8988T (cell line): ENCODE results near the gene CENPP.

ENCODE experiments used
- DNase-seq: peaks from one replicate; pipeline ENCODE4 v3.0.0; 2011

Gene CENPP

DNA sequence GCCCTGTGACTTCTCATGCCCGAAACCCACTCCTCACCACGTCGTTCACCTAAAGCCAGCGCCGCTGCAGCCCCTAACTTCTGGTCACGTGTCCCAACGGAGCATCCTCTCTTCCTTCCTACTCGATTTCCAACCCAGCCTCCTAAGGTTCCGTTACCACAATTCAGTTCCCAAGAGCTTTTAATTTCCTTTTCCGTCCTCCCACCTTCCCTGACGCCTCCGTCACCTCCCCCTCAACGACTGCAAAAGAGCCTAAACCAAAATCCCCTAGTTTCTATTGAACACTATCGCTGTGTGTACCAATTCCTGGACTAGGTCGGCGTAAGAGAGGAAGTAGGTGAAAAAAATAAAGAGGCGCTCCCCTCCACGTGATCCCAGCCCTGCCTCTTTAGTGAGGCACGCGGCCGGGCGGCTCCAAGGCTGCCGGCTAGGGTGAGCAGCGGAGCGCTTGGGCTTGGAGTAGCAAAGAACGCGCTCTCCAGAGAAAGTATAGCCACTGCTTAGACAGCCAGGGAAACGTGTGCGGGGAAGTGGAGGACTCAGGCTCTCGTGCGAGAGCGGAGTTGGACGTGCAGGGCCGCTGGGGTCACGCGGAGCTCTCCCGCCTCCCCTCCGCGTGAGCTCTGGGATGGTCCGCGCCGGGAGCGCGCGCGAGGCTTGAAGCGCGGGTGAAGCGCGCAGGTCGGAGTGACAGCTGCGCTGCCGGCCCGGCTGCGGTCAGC is at the start of gene CENPP, which contains the start of gene NOL8:
Gene CENPP (plus strand): TSS at position 685 of the 722 bp plus-strand sequence.
Gene NOL8 (minus strand): TSS at position 82 of the 722 bp plus-strand sequence. CDS start 1,189 bp downstream, outside the sequence.
- peak; percentile 62 for DNase-seq

DNA sequence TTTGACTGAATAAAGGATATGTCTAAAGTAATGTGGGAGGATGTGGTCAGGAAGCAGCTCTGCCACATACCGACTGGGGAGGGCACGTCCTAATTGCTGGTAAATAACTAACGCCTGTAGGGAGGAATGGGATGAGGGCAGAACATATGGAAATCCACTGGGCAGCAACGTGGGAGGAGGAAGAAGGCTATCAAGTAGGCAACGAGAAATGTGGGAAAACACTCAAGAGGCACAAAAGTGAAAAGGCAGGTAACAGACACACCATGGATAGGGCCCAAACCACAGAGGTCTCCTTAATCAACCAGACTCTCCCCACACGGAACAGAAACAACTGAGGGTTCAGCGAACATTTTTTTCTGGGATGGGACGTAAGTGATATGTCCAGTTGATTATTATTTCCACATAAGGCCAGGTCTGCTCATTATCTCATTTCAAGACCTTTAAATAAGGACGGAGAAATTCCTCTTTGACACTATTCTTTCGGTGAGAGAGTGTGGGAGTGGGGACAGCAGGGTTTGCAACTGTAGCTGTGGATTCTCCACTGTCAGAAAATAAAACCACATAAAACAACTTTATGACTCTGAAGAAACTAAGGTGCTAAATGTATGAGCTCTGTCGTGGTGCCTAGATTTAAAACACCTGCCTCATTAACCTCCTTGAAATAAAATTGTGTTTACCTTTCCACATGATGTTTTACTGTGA is 49.3 kb upstream of the CENPP start:
- no peak for DNase-seq

DNA sequence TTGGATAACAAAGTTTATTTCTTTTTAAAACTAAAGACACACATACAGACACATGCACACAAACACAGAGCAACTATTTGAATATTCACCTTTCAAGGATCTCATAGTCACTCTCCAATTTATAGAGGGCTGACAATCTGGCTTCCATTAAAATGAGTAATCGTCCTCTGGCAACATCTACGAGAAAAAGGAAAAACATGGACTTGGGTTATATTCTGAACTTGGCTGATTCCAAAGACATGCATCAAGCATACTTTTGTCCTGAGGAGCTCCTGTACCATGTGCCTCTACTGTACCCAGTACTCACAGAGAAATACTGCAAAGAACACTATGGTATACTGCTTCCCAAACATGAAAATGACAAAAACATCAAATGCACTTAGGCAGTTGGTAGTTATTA is 47.6 kb upstream of the CENPP start:
- DNase-seq = no peak

DNA sequence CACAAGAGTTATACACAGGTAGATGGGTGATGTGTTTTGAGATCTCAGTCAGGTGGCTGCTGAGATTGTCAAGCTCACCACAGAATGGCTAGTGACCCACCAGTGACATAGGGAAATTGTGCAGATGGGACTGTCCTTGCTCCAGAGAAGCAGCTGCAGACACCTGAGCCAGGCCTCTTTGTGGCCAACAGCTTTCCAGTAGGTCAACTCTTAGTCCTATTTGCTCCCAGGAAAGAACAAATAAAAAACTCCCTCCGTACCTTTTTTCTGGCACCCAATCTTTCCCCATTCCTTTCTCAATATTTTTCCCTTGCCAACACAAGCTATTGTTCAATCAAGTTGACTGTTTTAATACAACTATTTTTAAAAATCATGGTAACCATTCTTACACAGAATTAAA is 46.5 kb upstream of the CENPP start:
- DNase-seq = no peak

DNA sequence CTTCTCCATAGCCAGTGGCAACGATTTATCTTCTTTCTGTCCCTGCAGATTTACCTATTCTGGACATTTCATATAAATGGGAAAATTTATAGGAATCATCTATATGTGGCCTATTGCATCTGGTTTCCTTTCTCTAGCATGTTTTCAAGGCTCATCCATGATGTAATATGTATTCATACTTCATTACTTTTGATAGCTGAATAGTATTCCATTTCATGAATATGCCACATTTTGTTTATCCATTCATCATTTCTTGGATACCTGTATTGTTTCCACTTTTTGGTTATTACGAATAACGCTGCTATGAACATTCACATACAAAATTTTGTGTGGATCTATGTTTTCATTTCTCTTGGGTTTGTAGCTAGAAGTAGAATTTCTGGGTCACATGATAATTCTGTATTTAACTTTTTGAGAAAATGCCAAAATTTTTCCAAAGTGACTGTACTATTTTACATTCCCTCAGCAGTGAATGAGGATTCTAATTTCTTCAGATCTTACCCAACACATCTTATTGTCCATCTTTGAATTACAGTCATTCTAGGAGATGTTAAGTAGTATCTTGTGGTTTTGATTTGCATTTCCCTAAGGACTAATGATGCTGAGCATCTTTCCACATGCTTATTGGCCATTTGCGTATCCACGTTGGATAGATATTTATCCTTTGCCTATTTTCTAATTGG is 35.9 kb upstream of the CENPP start:
- no peak for DNase-seq

DNA sequence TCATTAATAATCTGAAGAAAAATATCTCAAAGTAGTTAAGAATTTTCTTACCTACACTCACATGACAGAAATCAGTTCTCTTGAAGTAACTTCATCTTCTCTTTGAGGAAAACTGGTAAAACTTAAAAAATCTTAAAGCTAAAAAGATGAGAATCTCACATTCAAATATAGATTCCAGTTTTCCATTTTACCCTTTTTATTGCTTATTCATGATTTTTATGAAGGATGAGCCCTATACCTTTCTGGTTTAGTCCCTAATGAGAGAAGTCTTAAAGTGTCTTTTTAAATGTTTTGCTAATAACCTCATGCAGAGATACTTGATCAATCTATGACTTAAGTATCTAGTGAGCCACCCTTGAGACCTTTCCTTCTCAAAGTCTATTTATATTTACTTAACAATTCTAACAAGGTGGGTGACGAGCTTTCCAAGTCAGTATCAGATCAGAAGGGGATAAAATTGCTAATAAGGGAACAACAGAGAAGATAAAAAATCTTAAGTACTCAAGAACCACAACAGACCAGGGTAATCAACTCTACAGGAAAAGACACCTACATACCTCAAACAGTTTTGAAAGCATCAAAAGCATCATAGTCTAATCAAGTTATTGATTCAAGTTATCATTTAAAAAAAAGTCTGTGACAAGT is 34.8 kb upstream of the CENPP start:
- DNase-seq = no peak

DNA sequence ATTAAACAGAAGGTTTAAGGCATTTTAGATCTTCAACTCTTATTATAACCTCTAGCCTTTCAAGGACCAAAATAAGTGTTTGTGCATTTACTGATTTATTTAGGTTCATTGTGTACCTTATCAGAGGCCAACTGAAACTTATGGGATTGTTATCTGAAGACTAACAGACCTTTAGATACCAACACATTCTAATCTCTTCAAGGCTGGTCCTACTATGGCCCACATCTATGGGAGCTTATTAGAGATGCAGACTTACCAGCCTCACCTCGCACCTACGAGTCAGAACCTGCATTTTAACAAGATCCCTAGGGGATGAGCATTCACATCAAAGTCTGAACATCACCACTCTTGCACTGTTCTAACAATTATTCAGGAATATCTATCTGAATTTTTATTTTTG is 34.2 kb upstream of the CENPP start:
- DNase-seq = no peak

DNA sequence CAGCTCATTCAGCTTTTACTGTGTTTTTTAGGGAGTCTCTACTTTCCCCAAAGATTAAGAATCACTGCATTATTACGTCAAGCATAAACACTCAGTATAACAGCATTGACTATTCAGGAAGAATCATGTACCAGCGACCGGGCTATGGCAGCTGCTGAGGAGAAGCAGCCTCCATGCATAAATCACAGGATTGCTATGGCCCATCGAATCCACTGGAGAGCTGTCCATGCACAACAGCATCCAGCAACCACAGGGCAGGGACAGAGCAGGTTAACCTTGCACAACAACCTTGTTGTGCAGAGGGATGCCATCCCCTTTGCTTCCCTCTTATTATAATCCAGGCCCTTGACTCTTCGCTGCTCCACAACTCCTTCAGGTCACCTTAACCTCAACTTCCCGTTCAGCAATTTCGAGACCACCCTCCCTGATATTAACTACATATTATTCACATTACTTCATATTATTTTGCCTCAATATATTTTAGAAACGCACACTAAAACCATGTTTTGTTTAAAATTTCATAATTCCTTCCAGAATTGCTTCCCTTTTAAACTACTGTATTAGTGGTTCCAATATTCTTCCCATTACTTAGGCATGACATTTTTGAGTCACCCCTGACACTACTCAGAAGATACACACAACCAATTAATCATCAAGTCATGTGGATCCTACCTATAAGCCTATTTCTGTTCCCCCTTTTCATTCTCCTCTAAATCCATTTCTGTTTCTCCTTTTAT is 33.2 kb upstream of the CENPP start:
- DNase-seq = no peak

DNA sequence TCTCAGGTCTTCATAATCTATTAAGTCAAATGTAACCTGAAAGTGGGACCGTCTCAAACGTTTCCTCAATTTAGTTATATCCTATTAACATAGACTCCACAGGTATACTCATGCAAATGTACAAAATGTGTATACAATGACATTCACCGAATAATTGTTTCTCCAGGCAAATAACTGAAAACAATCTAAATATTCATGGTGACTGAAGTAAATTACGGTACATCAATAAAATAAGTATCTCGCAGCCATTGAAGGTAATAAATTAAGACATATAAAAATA is 32.7 kb upstream of the CENPP start:
- no peak for DNase-seq

DNA sequence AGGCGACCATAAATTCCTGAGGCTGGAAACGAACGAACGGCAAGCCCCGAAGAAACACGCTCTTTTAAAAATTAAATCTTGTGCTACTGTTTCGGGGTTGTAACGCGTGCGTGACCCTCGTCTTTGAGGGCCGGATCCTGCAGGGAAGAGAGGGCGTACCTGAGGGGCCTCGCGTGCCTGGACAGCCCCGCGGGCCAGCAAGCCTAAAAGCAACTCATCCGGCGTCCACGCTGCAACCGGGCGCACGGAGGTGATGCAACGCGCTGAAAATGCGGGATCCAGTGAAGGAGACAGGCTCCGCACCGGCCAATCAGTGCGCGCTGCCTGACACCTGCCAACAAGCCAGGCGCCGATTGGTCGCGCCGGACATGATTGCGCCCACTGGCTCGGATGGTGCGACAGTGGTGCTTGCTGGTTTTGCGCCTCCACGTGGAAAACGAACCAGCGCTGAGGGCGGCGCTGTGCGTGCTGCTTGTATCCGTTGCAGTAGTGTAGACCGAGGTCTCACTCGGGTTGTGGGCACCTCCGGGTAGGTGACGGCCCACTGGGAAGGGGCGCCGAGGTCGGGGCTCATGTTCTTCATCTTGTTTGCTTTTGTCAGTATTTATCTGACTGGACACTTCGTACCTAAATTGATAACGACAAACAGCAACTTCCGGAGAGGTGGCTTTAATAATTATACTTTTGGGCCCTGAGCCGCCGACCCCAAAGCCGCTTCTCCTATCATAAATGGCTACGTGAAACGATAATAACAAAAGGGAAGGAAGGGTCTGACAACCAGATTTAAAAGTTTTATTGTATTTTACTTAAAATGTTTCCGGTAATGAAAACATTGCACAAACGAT is 32.1 kb upstream of the CENPP start, which contains the start of gene IARS1:
Gene IARS1 (minus strand): TSS at position 246 of the 845 bp plus-strand sequence. CDS start 4,278 bp downstream, outside the sequence.
- peak; percentile 65 for DNase-seq

DNA sequence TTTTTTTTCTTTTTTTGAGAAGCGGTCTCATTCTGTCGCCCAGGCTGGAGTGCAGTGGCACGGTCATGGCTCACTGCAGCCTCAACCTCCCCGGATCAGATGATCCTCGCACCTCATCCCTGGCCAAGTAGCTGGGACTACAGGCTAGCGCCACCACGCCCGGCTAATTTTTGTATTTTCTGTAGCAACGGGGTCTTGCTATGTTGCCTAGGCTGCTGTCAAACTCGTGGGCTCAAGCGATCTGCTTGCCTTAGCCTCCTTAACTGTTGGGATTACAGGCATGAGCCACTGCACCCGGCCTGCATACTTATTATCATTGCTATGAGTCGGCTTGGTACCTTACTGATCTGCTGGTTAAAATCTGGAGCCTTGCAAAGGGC is 31.5 kb upstream of the CENPP start:
- DNase-seq = no peak

DNA sequence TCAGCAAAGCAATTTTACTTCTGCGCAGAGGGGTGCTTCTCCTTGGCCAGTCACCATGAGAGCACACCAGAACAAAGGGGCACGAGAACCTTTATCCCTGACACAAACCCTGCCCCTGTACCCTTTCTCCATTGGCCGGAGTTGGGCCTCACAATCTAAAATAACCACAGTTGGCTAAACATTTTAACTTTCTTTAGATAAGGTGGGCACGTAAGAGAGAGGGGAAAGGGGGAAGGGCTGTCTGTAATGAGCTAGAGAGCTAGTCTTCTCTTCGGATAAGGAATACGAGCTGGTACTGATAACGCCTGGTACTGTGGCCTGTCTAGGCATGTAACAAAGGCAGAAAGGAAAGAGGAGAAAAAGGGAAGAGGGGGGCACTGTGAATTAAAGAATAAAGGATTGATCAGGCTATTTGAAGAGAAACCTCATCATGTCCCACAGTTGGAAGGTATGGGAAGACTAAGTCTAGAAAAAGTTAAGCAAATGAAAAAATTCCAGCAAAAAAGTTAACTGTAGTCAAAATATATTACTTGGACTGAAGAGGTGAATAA is 30.4 kb upstream of the CENPP start:
- DNase-seq = no peak

DNA sequence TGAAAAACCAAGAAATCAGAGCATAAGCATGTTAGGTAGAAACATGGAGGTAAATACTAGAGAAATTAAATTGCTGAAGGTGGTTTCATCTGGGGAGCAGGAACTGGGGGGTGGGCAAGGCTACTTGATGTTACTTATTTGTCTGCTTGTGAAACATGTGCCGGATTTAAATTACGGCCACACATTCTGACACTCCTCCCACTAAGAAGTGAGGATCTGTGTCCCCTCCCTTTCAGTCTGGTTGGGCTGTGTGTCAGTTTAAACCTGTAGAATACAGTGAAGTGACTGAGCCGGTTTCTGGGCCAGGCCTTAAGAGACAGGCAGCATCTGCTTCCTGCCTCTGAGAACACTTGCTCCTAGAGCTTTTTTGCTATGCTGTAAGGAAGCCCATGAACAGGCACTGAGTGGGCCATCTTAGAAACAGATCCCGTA is 29.9 kb upstream of the CENPP start:
- no peak for DNase-seq

DNA sequence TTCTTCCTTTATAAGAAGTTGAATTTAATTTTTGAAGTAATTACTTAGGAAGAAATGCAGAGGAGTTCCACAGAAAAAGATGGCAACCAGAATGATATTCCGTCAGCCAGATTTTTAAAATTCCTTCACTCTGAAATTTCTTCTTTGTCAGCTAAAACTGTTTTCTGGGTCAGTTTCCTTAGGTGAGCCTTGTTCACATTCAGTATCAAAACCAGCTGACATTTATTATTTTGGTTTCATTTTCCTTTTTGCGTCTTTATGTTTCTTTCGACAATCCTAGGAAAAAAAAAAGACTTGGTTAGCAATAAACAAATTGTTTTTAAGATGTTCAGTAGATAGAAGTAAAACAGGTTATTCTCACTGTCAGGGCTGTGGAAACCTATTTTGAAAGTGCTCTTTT is 28.1 kb upstream of the CENPP start:
- no peak for DNase-seq

DNA sequence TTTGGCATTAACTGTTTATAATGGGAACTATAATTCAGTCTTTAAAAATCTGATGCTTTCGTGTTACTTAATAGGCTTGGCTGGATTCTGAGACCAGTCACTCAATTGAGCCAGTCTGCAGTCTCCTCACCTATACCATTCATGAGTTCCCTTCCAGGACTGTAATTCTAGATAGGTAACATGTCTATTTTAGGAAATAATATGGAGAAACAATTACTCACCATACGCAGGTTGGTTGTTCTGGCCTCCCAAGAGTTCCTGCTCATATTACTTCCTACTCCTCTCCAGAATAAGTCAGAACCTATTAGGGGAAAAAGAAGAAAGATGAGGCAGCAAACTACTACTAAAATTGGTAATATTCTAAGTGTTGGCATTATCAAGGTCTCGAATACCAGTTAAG is 27.7 kb upstream of the CENPP start:
- DNase-seq = no peak

DNA sequence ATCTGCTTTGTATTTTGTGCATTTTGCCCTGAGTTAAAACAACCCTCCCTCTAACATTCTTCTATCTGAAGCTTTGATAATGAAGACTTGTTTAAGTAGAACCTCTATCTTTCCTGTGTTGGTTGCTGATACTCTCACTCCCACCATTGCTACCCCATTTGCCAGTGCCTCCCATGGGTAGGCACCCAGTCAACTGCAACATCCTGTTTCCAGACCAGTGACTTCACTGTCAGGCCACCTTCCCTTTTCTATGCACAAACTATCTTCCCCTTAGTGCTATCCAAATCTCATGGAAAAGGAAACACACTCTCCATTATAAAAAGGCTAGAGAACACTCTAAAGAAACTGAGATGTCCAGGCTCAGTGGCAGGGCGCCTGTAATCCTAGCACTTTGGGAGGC is 26.6 kb upstream of the CENPP start:
- no peak for DNase-seq

DNA sequence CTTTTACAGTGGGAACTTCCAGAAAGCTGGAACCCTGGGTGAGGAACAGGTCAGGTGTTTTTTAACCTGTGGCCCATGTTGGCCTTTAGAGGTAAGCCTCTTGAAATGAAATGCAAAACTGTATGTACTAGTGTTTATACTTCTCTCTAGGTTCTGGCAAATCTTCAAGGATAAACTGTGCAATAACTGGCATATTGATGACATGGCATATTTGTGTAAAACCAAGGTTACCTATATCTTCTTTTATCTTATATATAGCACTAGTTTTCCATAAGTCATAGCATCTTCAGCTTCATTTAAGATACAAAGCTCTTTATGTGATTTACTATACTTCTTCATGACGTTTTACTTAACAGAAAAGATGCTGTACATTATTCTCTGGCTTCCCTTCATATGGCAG is 24.8 kb upstream of the CENPP start:
- DNase-seq = no peak

DNA sequence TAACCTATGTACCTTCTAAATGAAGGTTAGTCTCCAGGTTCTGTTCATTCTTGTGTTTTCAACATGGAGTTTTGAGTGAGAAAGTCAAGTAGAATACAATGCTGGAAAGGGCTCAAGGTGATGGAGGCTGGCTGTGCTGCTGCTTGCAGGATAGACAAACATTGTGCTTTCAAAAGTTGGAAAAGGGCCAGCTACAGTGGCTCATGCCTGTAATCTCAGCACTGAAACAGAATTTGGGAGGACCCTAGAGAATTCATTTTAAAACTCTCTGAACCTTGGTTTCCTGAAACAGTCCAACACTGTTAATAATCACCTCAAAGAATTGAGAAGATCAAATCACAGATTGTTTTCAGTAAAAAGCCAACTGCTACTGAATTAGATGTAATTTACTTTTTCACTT is 16.9 kb upstream of the CENPP start:
- DNase-seq = no peak

DNA sequence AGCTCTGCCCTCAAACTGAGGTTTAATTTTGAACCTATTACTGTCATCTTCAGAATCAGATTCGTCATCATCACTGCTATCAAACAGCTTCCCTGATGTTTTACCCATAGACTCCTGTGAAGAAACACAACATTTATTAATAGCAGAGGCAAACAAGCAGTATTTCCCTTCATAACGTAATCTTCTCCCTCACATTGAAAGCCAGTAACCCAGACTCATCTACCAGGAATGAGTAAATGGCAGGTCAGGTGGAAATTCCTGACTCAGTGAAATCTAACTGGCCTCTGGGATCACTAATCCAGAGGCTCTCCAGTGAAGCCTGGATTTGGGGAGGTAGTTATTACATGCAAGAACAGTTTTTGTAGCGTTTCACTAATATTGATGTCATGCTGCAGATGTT is 15.2 kb upstream of the CENPP start:
- DNase-seq = no peak

DNA sequence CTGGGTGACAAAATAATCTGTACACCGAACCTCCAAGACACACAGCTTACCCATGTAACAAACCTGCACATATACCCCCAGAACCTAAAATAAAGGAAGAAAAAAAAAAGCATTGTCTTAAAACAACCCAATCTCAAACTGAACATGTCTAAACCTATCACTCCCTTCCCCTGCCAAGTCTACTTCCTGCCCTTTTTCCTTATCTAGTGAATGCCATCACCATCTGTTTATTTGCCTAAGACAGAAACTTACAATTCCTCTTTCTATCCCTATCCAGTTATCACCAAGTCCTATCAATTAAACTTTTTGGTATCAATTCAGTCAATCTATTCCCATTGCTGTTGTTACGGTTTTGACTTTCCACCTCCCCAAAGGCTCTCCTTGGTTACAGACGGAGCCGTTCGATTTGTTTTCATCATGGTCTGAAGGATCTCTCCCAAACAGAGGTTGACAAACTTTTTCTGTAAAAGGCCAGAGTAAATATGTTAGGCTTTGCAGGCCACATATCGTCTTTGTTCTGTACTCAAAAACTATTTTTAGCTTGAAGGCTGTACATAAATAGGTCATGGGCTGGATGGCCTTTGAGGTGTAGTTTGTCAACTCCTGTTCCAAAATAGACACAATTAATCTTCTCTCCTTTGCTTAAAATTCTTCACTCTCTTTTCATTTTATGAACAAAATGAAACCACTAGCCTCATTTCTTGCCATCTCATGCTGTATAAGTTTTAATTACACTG is 12.7 kb upstream of the CENPP start:
- no peak for DNase-seq

DNA sequence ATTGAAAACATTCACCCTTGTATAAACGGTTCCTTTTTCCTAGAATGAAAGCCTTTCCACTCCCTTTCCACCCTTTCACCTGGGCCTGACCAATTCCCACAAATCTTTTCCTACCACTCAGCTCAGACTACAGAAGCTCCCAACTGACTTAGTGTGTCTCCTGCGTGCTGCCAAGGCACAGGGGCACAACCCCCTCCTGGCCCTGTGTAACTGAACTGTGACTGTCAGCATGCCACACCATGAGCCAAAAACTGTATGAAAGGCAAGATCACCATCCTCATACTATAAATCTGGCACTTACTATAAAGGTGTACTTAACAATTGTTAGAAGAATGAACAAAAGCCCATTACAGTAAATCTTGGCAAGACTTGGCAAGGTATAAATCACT is 12.1 kb upstream of the CENPP start:
- no peak for DNase-seq
